NT2/D1 (cell line): ENCODE data around the gene TTI1.

Experiments
- SUZ12 ChIP-seq: IDR thresholded peaks from 2 replicates; pipeline ENCODE4 v1.6.1; 2011; ENCODE audit not compliant: insufficient read length, insufficient read depth; ENCODE audit errors: extremely low read depth
- YY1 ChIP-seq: IDR thresholded peaks from 2 replicates; pipeline ENCODE4 v1.6.1; 2011; ENCODE audit not compliant: insufficient read length, insufficient read depth

DNA sequence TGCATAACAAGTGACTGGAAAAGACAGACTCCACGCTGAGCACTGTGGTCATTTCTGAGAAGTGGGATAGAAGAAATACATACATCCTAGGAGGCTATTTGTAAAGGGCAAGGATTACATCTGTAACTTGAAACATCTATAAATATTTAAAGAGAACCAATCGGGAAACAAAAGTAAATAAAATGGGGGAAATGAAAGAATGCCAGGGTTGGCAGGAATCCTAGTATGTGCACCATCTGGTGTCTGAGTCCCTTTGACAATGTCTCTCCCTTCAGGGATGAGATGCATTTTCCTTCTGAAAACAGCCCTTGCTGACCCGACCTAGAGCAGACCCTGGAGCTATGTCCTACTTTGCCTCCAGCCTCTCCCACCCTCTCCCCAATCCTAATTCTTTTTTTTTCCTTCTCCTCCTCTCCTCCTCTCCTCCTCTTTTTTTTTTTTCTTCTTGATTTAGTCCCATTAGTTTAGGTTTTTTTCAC lies 77.1 kb downstream of the TTI1 start:
- TF ChIP-seq YY1 (no peak), SUZ12 (no peak)
